Left lung (tissue), 10 donors: ENCODE results near the gene IL22RA2. TPM values are rescaled to one million over a fixed set of nuclear protein-coding genes. Genes with fewer than 3 reads are reported as not detected.

Experiments used
- ATAC-seq: fragments of 200-7000 bp; cut with Tn5 transposase; one replicate; pipeline ENCODE4 v1.9.1; 2020; ENCODE audit warnings: moderate library complexity
- DNase-seq, 4 donors: peaks; one replicate each; pipeline ENCODE4 v3.0.0-alpha.2; 2013 to 2020
- H3K27ac ChIP-seq, 2 donors: fragments of 200-600 bp; sonication (generic) in 1 of 2; one replicate each; pipeline versions ENCODE4 v1.5.0 to v1.8.0; 2020 to 2021
- H3K27me3 ChIP-seq, 2 donors: fragments of 200-600 bp; sonication (generic) in 1 of 2; one replicate each; pipeline versions ENCODE4 v1.5.0 to v1.8.0; 2020 to 2021
- H3K36me3 ChIP-seq, 2 donors: fragments of 200-600 bp; sonication (generic) in 1 of 2; one replicate each; pipeline versions ENCODE4 v1.5.0 to v1.8.0; 2020 to 2021
- H3K4me1 ChIP-seq, 2 donors: fragments of 200-600 bp; one replicate each; pipeline ENCODE4 v1.8.0; 2021
- H3K4me3 ChIP-seq, 2 donors: fragments of 200-600 bp; sonication (generic) in 1 of 2; one replicate each; pipeline versions ENCODE4 v1.5.0 to v1.8.0; 2020 to 2021; ENCODE audit warnings: mild to moderate bottlenecking in 1 of 2
- H3K9me3 ChIP-seq, 2 donors: fragments of 200-600 bp; sonication (generic) in 1 of 2; one replicate each; pipeline versions ENCODE4 v1.5.0 to v1.8.0; 2020 to 2021
- intact Hi-C, 2 donors: fragments of 100-400 bp; cut with DNase I; formaldehyde crosslinking; loops; one replicate each; pipeline versions ENCODE4 v1.11.2 to v1.14.2; 2022
- polyA plus RNA-seq, 6 donors: library from polyadenylated mRNA; unstranded; fragments of 120-200 nt; gene quantifications; one replicate each; pipeline ENCODE4 v1.2.1, GENCODE V29; 2013; ENCODE audit not compliant: insufficient read length in 6 of 6
- total RNA-seq, 2 donors: library from RNA; stranded (reverse); fragmentation: NEBNext Ultra II Directional; extraction: Animal tissue kit (Norgen Biotek cat#: 25700); gene quantifications; one replicate each; pipeline ENCODE4 v1.2.1, GENCODE V29; 2021
- TF ChIP-seq, protein P1 (sequence below), 2 donors: fragments of 200-600 bp; sonication (generic) in 1 of 2; IDR thresholded peaks; one replicate each; pipeline versions ENCODE4 v1.5.0 to v1.8.0; 2021; ENCODE audit warnings: antibody characterized with exemption in 2 of 2
- donor health status: DM: no; HTN: yes; CAD: no.
- donor health status: DM: no; HTN: no; CAD: no.

The IL22RA2 gene
- total and polyA plus RNA-seq, 8 donors = not detected

DNA sequence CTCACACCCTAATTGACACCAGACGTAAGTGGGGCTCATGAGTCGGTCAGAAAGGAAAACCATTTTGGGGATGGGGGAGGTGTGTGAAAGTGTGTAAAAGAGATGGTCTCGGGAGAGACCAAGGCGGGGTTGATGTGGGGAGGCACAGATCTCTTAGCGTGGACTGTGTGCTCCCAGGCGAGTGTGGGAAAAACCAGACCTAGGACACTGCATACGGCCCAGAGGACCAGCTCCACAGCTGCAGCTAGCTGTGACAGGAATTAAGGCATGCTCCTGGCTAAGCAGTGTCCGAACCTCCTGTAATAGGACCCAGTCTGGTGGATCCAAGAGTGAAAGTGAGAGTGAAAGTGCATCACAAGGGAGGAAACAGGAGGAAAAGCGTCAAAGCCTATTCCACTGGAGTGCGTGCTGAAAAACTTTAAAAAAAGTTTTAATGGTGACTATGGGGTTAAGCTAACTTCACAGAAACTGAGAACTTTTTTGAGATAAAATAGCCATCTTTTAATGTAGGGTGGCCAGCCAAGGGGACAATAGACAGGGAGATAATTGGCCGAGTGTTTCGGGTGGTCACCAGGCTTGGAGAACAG, 9.6 kb downstream of the IL22RA2 start:
- Histone ChIP-seq H3K27ac (no peak overlapping the region), H3K36me3 (no peaks in the 10 kb centered on the region), H3K9me3 (no peaks in the 10 kb centered on the region), H3K4me3 (no peak overlapping the region), H3K4me1 (peaks cover 0 to 52% of the 10 kb centered on the region in 2 donors), H3K27me3 (no peaks in the 10 kb centered on the region)
- intact Hi-C loops = no loop called here
- DNase-seq (no peak), ATAC-seq (no peak)
- TF ChIP-seq, protein P1, sequence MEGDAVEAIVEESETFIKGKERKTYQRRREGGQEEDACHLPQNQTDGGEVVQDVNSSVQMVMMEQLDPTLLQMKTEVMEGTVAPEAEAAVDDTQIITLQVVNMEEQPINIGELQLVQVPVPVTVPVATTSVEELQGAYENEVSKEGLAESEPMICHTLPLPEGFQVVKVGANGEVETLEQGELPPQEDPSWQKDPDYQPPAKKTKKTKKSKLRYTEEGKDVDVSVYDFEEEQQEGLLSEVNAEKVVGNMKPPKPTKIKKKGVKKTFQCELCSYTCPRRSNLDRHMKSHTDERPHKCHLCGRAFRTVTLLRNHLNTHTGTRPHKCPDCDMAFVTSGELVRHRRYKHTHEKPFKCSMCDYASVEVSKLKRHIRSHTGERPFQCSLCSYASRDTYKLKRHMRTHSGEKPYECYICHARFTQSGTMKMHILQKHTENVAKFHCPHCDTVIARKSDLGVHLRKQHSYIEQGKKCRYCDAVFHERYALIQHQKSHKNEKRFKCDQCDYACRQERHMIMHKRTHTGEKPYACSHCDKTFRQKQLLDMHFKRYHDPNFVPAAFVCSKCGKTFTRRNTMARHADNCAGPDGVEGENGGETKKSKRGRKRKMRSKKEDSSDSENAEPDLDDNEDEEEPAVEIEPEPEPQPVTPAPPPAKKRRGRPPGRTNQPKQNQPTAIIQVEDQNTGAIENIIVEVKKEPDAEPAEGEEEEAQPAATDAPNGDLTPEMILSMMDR (IDR thresholded peaks at IDR 0.05) = no peak

- no peak overlapping the region for H3K4me3 ChIP-seq
- DNase-seq (no peak), ATAC-seq (no peak)
- intact Hi-C loops = no loop called here
- no peaks in the 10 kb centered on the region for H3K9me3 ChIP-seq
- TF ChIP-seq, protein P1 (IDR thresholded peaks at IDR 0.05) = no peak
- peaks cover 0 to 59% of the 10 kb centered on the region in 2 donors for H3K4me1 ChIP-seq
- no peaks in the 10 kb centered on the region for H3K36me3 ChIP-seq
- no peaks in the 10 kb centered on the region for H3K27me3 ChIP-seq
- H3K27ac ChIP-seq = no peak overlapping the region
These were observed 10.6 kb downstream of the IL22RA2 start for GRCh38 chr6:137162692-137163306.

- no peak overlapping the region for H3K27ac ChIP-seq
- H3K36me3 ChIP-seq = no peaks in the 10 kb centered on the region
- ATAC-seq (no peak), DNase-seq (no peak)
- TF ChIP-seq, protein P1 (IDR thresholded peaks at IDR 0.05) = no peak
- intact Hi-C loops = no loop called here
- peaks cover 0 to 62% of the 10 kb centered on the region in 2 donors for H3K4me1 ChIP-seq
- H3K9me3 ChIP-seq = no peaks in the 10 kb centered on the region
- H3K4me3 ChIP-seq = no peak overlapping the region
- no peaks in the 10 kb centered on the region for H3K27me3 ChIP-seq
These were observed 11.5 kb downstream of the IL22RA2 start for GRCh38 chr6:137161949-137162348.

DNA sequence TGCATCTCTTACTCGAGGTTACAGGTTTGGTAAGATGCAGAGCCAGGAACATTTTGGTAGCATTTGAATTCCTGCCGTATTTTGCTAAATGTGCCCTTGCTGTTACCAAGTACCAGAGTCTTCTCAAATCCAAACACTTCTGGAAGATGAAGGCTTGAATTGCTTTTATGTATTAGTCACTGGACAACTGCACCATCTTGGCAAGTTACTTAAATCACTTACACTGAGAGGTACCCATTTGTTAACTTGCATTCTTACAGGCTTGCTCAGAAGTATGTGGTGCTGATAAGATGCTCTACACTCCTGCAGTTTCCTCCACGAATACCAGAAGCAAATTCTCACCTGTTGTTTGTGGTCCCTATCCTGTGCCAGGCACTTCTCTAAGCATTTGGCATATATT, 12.7 kb downstream of the IL22RA2 start:
- H3K27ac ChIP-seq = no peak overlapping the region
- peak; percentile 71 for ATAC-seq
- H3K27me3 ChIP-seq = no peaks in the 10 kb centered on the region
- peaks cover 5 to 62% of the 10 kb centered on the region in 2 donors for H3K4me1 ChIP-seq
- no peaks in the 10 kb centered on the region for H3K9me3 ChIP-seq
- no peak overlapping the region for H3K4me3 ChIP-seq
- intact Hi-C loops = no loop called here
- TF ChIP-seq, protein P1 (IDR thresholded peaks at IDR 0.05) = no peak
- H3K36me3 ChIP-seq = no peaks in the 10 kb centered on the region
- DNase-seq = no peak

GRCh38 chr6:137159912-137160311, 13.5 kb downstream of the IL22RA2 start:
- no peak overlapping the region for H3K4me3 ChIP-seq
- ATAC-seq (no peak), DNase-seq (no peak)
- no peaks in the 10 kb centered on the region for H3K27me3 ChIP-seq
- no peaks in the 10 kb centered on the region for H3K9me3 ChIP-seq
- no peaks in the 10 kb centered on the region for H3K36me3 ChIP-seq
- intact Hi-C loops = no loop called here
- H3K27ac ChIP-seq = no peak overlapping the region
- peaks cover 5 to 61% of the 10 kb centered on the region in 2 donors for H3K4me1 ChIP-seq
- TF ChIP-seq, protein P1 (IDR thresholded peaks at IDR 0.05) = no peak
